Measurements from ENCODE around the gene SYP. TPM values are rescaled to one million over a fixed set of nuclear protein-coding genes. Genes with fewer than 3 reads are reported as not detected.

SYP gene
- total and polyA plus RNA-seq, 10 of the 15 experiments (the other 5 are each of a cell fraction or from before 2014, with no cell fraction given) = 0.34 to 1.7 (median 0.74) TPM

- Histone ChIP-seq H3K36me3 (ENCODE audit: control insufficient read depth in 2 of 2, insufficient read depth in 2 of 2, low read length in 1 of 2) (no peaks in the 10 kb centered on the region), H3K4me3 (no peak overlapping the region), H3K79me2 (ENCODE audit: control insufficient read depth, insufficient read depth, low read length) (peaks cover 3% of the 10 kb centered on the region; the same call in 1 of the 2 replicates), H3K27ac (ENCODE audit: control insufficient read depth, insufficient read depth) (no peak overlapping the region), H3K9me3 (replicated peaks; ENCODE audit: control insufficient read depth, insufficient read depth, low read length) (no peaks in the 10 kb centered on the region; the same call in 2 of the 3 replicates), H3K4me2 (ENCODE audit: control insufficient read depth, insufficient read depth) (no peak overlapping the region), H4K20me1 (ENCODE audit: control insufficient read depth, insufficient read depth) (no peaks in the 10 kb centered on the region), H3K9ac (ENCODE audit: control insufficient read depth, insufficient read depth, low read length) (no peak overlapping the region), H3K4me1 (ENCODE audit: control insufficient read depth, insufficient read depth, low read length) (peaks cover 5% of the 10 kb centered on the region), H3K27me3 (replicated peaks in 1 of 2; ENCODE audit: control insufficient read depth in 2 of 2, insufficient read depth in 2 of 2, low read length in 1 of 2) (no peaks in the 10 kb centered on the region), H2AFZ (ENCODE audit: control insufficient read depth, low read depth, low read length) (no peak overlapping the region)
- ChIA-PET CTCF (no interaction called here), RAD21 (ENCODE audit: unreplicated experiment) (interaction anchor here (1.4 kb wide), 1 partner anchor 43 kb away, joined by 6 read pairs; no protein-coding TSS in a partner anchor), POLR2A (interaction anchor here (0.7 kb wide), 1 partner anchor 33 kb away, joined by 3 read pairs; no protein-coding TSS in a partner anchor), SMC1A (ENCODE audit: uncharacterized antibody, unreplicated experiment) (no interaction called here)
- intact Hi-C loops (cut with micrococcal nuclease; ENCODE audit: unreplicated experiment) = no loop called here
- in situ Hi-C loops (cut with MboI) = no loop called here
- FAIRE-seq = no peak
- no peak for DNase-seq (ENCODE audit: low read depth, low spot score)
- BruUV-seq (replicated peaks) = no TSS peak
- WGBS (ENCODE audit: insufficient coverage, insufficient replicate concordance, low lambda C conversion rate, missing lambda C conversion rate) = 86% methylated on average over 55 of the region's 56 CpGs
- no peak for TF ChIP-seq RAD51 (IDR thresholded peaks at IDR 0.05)
- TF ChIP-seq, protein P1, sequence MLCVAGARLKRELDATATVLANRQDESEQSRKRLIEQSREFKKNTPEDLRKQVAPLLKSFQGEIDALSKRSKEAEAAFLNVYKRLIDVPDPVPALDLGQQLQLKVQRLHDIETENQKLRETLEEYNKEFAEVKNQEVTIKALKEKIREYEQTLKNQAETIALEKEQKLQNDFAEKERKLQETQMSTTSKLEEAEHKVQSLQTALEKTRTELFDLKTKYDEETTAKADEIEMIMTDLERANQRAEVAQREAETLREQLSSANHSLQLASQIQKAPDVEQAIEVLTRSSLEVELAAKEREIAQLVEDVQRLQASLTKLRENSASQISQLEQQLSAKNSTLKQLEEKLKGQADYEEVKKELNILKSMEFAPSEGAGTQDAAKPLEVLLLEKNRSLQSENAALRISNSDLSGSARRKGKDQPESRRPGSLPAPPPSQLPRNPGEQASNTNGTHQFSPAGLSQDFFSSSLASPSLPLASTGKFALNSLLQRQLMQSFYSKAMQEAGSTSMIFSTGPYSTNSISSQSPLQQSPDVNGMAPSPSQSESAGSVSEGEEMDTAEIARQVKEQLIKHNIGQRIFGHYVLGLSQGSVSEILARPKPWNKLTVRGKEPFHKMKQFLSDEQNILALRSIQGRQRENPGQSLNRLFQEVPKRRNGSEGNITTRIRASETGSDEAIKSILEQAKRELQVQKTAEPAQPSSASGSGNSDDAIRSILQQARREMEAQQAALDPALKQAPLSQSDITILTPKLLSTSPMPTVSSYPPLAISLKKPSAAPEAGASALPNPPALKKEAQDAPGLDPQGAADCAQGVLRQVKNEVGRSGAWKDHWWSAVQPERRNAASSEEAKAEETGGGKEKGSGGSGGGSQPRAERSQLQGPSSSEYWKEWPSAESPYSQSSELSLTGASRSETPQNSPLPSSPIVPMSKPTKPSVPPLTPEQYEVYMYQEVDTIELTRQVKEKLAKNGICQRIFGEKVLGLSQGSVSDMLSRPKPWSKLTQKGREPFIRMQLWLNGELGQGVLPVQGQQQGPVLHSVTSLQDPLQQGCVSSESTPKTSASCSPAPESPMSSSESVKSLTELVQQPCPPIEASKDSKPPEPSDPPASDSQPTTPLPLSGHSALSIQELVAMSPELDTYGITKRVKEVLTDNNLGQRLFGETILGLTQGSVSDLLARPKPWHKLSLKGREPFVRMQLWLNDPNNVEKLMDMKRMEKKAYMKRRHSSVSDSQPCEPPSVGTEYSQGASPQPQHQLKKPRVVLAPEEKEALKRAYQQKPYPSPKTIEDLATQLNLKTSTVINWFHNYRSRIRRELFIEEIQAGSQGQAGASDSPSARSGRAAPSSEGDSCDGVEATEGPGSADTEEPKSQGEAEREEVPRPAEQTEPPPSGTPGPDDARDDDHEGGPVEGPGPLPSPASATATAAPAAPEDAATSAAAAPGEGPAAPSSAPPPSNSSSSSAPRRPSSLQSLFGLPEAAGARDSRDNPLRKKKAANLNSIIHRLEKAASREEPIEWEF (IDR thresholded peaks at IDR 0.05; ENCODE audit: insufficient replicate concordance, low read depth, low read length) = no peak
- no peak for TF ChIP-seq BHLHE40 (IDR thresholded peaks at IDR 0.05; ENCODE audit: borderline replicate concordance in 1 of 2, low read depth in 2 of 2, low read length in 1 of 2)
- TF ChIP-seq IRF5 (IDR thresholded peaks at IDR 0.05; ENCODE audit: borderline replicate concordance) = no peak
- TF ChIP-seq ETV6 (conservative IDR thresholded peaks at IDR 0.05 in 1 of 2, IDR thresholded peaks at IDR 0.05 in 1 of 2; ENCODE audit: borderline replicate concordance in 1 of 2, low read depth in 1 of 2) = no peak
- no peak for TF ChIP-seq STAT1 (conservative IDR thresholded peaks at IDR 0.05)
- TF ChIP-seq CTCF (IDR thresholded peaks at IDR 0.05 in 2 of 3, conservative IDR thresholded peaks at IDR 0.05 in 1 of 3; ENCODE audit: control insufficient read depth in 2 of 3, extremely low read depth in 1 of 3, insufficient read depth in 1 of 3, low read depth in 3 of 3, low read length in 3 of 3) = no peak
- TF ChIP-seq CREB1 (IDR thresholded peaks at IDR 0.05; ENCODE audit: low read depth) = no peak
- TF ChIP-seq NR2F1 (conservative IDR thresholded peaks at IDR 0.05) = no peak
- no peak for TF ChIP-seq RFX5 (IDR thresholded peaks at IDR 0.05; ENCODE audit: low read depth, low read length)
- TF ChIP-seq, protein P2, sequence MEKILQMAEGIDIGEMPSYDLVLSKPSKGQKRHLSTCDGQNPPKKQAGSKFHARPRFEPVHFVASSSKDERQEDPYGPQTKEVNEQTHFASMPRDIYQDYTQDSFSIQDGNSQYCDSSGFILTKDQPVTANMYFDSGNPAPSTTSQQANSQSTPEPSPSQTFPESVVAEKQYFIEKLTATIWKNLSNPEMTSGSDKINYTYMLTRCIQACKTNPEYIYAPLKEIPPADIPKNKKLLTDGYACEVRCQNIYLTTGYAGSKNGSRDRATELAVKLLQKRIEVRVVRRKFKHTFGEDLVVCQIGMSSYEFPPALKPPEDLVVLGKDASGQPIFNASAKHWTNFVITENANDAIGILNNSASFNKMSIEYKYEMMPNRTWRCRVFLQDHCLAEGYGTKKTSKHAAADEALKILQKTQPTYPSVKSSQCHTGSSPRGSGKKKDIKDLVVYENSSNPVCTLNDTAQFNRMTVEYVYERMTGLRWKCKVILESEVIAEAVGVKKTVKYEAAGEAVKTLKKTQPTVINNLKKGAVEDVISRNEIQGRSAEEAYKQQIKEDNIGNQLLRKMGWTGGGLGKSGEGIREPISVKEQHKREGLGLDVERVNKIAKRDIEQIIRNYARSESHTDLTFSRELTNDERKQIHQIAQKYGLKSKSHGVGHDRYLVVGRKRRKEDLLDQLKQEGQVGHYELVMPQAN (conservative IDR thresholded peaks at IDR 0.05) = no peak
- no peak for ATAC-seq
Observed at GRCh38 chrX:49233887-49234555, 34.0 kb upstream of the SYP start.

Data from GM12878 (cell line).